HUES6 (cell line): ENCODE data around the gene HIF3A.
A peak's percentile ranks its signal among the peaks of the same experiment; 100 is the strongest.

ENCODE experiments used
- H3K27ac ChIP-seq: 2 replicates; pipeline ENCODE4 v1.7.0; 2013; ENCODE audit warnings: low read depth, mild to moderate bottlenecking, low read length, inconsistent platforms
- H3K27me3 ChIP-seq: 2 replicates; pipeline ENCODE4 v1.6.1; 2013; ENCODE audit warnings: low read length; ENCODE audit not compliant: control insufficient read depth, insufficient read depth
- H3K36me3 ChIP-seq: 2 replicates; pipeline ENCODE4 v1.6.1; 2013; ENCODE audit warnings: low read length; ENCODE audit not compliant: control insufficient read depth, insufficient read depth
- H3K4me1 ChIP-seq: 2 replicates; pipeline ENCODE4 v1.6.1; 2013; ENCODE audit warnings: low read length; ENCODE audit not compliant: control insufficient read depth, insufficient read depth
- H3K4me3 ChIP-seq: 2 replicates; pipeline ENCODE4 v1.5.1; 2013; ENCODE audit warnings: low read depth, low read length
- H3K9ac ChIP-seq: one replicate; pipeline ENCODE4 v1.6.1; 2013; ENCODE audit warnings: mild to moderate bottlenecking, low read length
- H3K9me3 ChIP-seq: 2 replicates; pipeline ENCODE4 v1.6.1; 2013; ENCODE audit warnings: low read depth, low read length; ENCODE audit not compliant: control insufficient read depth, insufficient read depth

The HIF3A gene

GRCh38 chr19:46328079-46328478 is 31.2 kb downstream of the HIF3A start:
- no peak overlapping the region for H3K4me3 ChIP-seq
- H3K36me3 ChIP-seq = peaks cover 61% of the 10 kb centered on the region
- no peak overlapping the region for H3K9ac ChIP-seq
- peaks cover 32% of the 10 kb centered on the region for H3K9me3 ChIP-seq
- H3K27ac ChIP-seq = no peak overlapping the region
- H3K4me1 ChIP-seq = no peaks in the 10 kb centered on the region
- H3K27me3 ChIP-seq = no peaks in the 10 kb centered on the region

GRCh38 chr19:46330319-46330918 is 33.6 kb downstream of the HIF3A start:
- no peaks in the 10 kb centered on the region for H3K27me3 ChIP-seq
- no peak overlapping the region for H3K4me3 ChIP-seq
- H3K4me1 ChIP-seq = no peaks in the 10 kb centered on the region
- no peak overlapping the region for H3K9ac ChIP-seq
- H3K9me3 ChIP-seq = peaks cover 30% of the 10 kb centered on the region
- peaks cover 44% of the 10 kb centered on the region for H3K36me3 ChIP-seq
- no peak overlapping the region for H3K27ac ChIP-seq

GRCh38 chr19:46337487-46337886 is 40.6 kb downstream of the HIF3A start:
- Histone ChIP-seq H3K4me1 (no peaks in the 10 kb centered on the region), H3K9me3 (no peaks in the 10 kb centered on the region), H3K4me3 (no peak overlapping the region), H3K36me3 (peaks cover 9% of the 10 kb centered on the region; the same call in 1 of the 2 replicates), H3K27me3 (no peaks in the 10 kb centered on the region), H3K9ac (no peak overlapping the region), H3K27ac (no peak overlapping the region)

GRCh38 chr19:46339446-46339845 is 42.6 kb downstream of the HIF3A start:
- no peaks in the 10 kb centered on the region for H3K4me1 ChIP-seq
- H3K27me3 ChIP-seq = no peaks in the 10 kb centered on the region
- H3K9me3 ChIP-seq = no peaks in the 10 kb centered on the region
- no peak overlapping the region for H3K4me3 ChIP-seq
- no peak overlapping the region for H3K27ac ChIP-seq
- H3K36me3 ChIP-seq = peaks cover 9% of the 10 kb centered on the region; the same call in 1 of the 2 replicates
- no peak overlapping the region for H3K9ac ChIP-seq

- Histone ChIP-seq H3K27me3 (no peaks in the 10 kb centered on the region), H3K27ac (no peak overlapping the region), H3K9me3 (no peaks in the 10 kb centered on the region), H3K4me3 (no peak overlapping the region), H3K36me3 (peaks cover 9% of the 10 kb centered on the region; the same call in 1 of the 2 replicates), H3K9ac (no peak overlapping the region), H3K4me1 (no peaks in the 10 kb centered on the region)
These were observed 43.3 kb downstream of the HIF3A start for GRCh38 chr19:46340051-46340659.

GRCh38 chr19:46341937-46342336 is 45.1 kb downstream of the HIF3A start:
- Histone ChIP-seq H3K36me3 (peaks cover 9% of the 10 kb centered on the region; the same call in 1 of the 2 replicates), H3K27ac (no peak overlapping the region), H3K4me1 (0 out of 2 replicates have a peak, but pooled peaks cover 3% of the 10 kb centered on the region), H3K9me3 (no peaks in the 10 kb centered on the region), H3K4me3 (no peak overlapping the region), H3K27me3 (no peaks in the 10 kb centered on the region), H3K9ac (no peak overlapping the region)

GRCh38 chr19:46344363-46344762 is 47.5 kb downstream of the HIF3A start:
- Histone ChIP-seq H3K27me3 (no peaks in the 10 kb centered on the region), H3K4me1 (peaks cover 10% of the 10 kb centered on the region; the same call in 1 of the 2 replicates)

GRCh38 chr19:46345157-46345556 is 48.3 kb downstream of the HIF3A start:
- no peaks in the 10 kb centered on the region for H3K9me3 ChIP-seq
- H3K9ac ChIP-seq = no peak overlapping the region
- H3K27me3 ChIP-seq = no peaks in the 10 kb centered on the region
- peaks cover 5% of the 10 kb centered on the region; the same call in 1 of the 2 replicates for H3K36me3 ChIP-seq
- no peak overlapping the region for H3K27ac ChIP-seq
- H3K4me3 ChIP-seq = no peak overlapping the region
- peaks cover 15% of the 10 kb centered on the region; the same call in 1 of the 2 replicates for H3K4me1 ChIP-seq

More at GRCh38 chr19:46344363-46344762, 47.5 kb downstream of the HIF3A start:
- Histone ChIP-seq H3K27ac (no peak overlapping the region), H3K4me3 (no peak overlapping the region), H3K9ac (no peak overlapping the region), H3K9me3 (no peaks in the 10 kb centered on the region), H3K36me3 (peaks cover 10% of the 10 kb centered on the region; the same call in 1 of the 2 replicates)

- H3K9ac ChIP-seq = peak within 1 kb of the TSS; percentile 98
- no peaks in the 10 kb centered on the region for H3K27me3 ChIP-seq
- H3K27ac ChIP-seq = peak within 1 kb of the TSS; percentile 95
- peak within 1 kb of the TSS; percentile 95 for H3K4me3 ChIP-seq
- peaks cover 11% of the 10 kb centered on the region for H3K36me3 ChIP-seq
- H3K9me3 ChIP-seq = no peaks in the 10 kb centered on the region
- H3K4me1 ChIP-seq = peaks cover 34% of the 10 kb centered on the region
These were observed 50.2 kb downstream of the HIF3A start, which contains the start of gene PPP5C for GRCh38 chr19:46346821-46347571. TSS of gene PPP5C (plus strand) at chr19:46347087. CDS start at chr19:46347097, 10 bp downstream.

- H3K4me1 ChIP-seq = peaks cover 34% of the 10 kb centered on the region
- no peak overlapping the region for H3K27ac ChIP-seq
- H3K27me3 ChIP-seq = no peaks in the 10 kb centered on the region
- H3K4me3 ChIP-seq = peak overlapping the region; percentile 95
- H3K9ac ChIP-seq = peak overlapping the region; percentile 98
- peaks cover 13% of the 10 kb centered on the region for H3K36me3 ChIP-seq
- H3K9me3 ChIP-seq = no peaks in the 10 kb centered on the region
These were observed 50.7 kb downstream of the HIF3A start for GRCh38 chr19:46347572-46347883.

- Histone ChIP-seq H3K9ac (no peak overlapping the region), H3K4me3 (peak overlapping the region; percentile 95), H3K36me3 (peaks cover 16% of the 10 kb centered on the region), H3K9me3 (no peaks in the 10 kb centered on the region), H3K4me1 (peaks cover 34% of the 10 kb centered on the region), H3K27me3 (no peaks in the 10 kb centered on the region), H3K27ac (no peak overlapping the region)
These were observed 51.1 kb downstream of the HIF3A start for GRCh38 chr19:46347985-46348384.
